Cardiac muscle cell (in vitro differentiated cells and primary cell): ENCODE results near the gene PTP4A2. TPM values are rescaled to one million over a fixed set of nuclear protein-coding genes. Genes with fewer than 3 reads are reported as not detected.
A peak's percentile ranks its signal among the peaks of the same experiment; 100 is the strongest.
"Not testable (repeated sequence)": the region's sequence is repeated elsewhere in the genome, so short reads cannot be mapped to it uniquely, and the experiment has no call there.

Source experiments
- DNase-seq, 2 donors: peaks; one replicate each; pipeline versions ENCODE4 v3.0.0 to v3.0.0-alpha.2; 2010 to 2017; ENCODE audit warnings: low read depth in 1 of 2, low spot score in 1 of 2
- H3K27ac ChIP-seq: fragments of 200-600 bp; sonication (generic); 2 replicates; pipeline ENCODE4 v1.5.1; 2016
- H3K27me3 ChIP-seq: fragments of 200-600 bp; sonication (generic); 2 replicates; pipeline ENCODE4 v1.6.0; 2016; ENCODE audit warnings: control low read depth
- H3K36me3 ChIP-seq: fragments of 200-600 bp; sonication (generic); 2 replicates; pipeline ENCODE4 v1.5.1; 2016; ENCODE audit warnings: control low read depth
- H3K4me1 ChIP-seq: fragments of 200-600 bp; sonication (generic); 2 replicates; pipeline ENCODE4 v1.8.1; 2017; ENCODE audit warnings: low read depth, mild to moderate bottlenecking, mixed run types
- H3K4me3 ChIP-seq: fragments of 200-600 bp; sonication (generic); 2 replicates; pipeline ENCODE4 v1.5.1; 2016; ENCODE audit warnings: mild to moderate bottlenecking
- H3K9me3 ChIP-seq: fragments of 200-600 bp; sonication (generic); 2 replicates; pipeline ENCODE4 v1.5.1; 2017; ENCODE audit warnings: low read depth, mild to moderate bottlenecking, control low read depth
- polyA plus RNA-seq: library from polyadenylated mRNA; unstranded; fragments of >200 nt; fragmentation: Nextera tagmentation; extraction: Ambion mirVana; gene quantifications from 2 replicates; pipeline ENCODE4 v1.2.1, GENCODE V29; 2016
- total RNA-seq: library from RNA; depleted of rRNA; stranded (reverse); fragments of >200 nt; gene quantifications from 2 replicates; pipeline ENCODE4 v1.2.3, GENCODE V29; 2016
- TF ChIP-seq, protein P1 (sequence below): IDR thresholded peaks from 2 replicates; pipeline ENCODE4 v1.5.1; 2012; ENCODE audit warnings: low read depth, mild to moderate bottlenecking, low read length

The PTP4A2 gene
- total and polyA plus RNA-seq, 2 experiments from 2014 or later, result 161 to 285 TPM

DNA sequence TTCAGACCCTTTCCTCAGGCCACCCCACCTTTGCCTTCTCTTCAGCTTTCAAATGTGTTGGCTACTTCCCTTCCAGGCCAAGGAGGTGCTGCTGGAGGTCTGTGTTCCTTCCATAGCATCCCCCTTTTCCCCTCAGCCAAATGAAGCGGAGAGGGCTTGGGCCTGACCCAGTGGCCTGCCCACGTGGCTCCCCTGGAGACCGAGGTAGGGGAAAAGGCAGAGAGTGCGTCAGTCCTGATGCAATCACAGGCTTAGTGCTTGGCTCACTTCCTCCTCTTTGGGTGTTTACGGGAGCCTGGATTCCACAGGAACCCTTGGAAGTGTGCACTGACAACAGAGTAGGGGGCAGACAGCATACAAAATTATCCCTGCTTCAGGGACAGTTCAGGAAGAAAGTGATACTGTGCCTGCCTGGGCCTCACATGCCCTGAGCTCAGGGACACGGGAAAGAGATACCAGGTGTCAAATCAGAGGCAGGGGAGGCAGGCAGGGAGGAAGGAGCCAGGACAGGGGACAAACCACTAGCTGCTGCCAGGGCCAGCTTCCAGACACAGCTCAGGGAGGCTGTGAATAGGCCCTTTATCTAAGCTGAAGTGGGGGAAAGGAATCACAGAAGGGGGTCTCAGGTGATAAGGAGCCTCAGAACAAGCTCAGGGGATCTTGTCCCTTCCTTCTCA is 16.6 kb upstream of the PTP4A2 start:
- peaks cover 32% of the 10 kb centered on the region for H3K4me1 ChIP-seq
- TF ChIP-seq, protein P1, sequence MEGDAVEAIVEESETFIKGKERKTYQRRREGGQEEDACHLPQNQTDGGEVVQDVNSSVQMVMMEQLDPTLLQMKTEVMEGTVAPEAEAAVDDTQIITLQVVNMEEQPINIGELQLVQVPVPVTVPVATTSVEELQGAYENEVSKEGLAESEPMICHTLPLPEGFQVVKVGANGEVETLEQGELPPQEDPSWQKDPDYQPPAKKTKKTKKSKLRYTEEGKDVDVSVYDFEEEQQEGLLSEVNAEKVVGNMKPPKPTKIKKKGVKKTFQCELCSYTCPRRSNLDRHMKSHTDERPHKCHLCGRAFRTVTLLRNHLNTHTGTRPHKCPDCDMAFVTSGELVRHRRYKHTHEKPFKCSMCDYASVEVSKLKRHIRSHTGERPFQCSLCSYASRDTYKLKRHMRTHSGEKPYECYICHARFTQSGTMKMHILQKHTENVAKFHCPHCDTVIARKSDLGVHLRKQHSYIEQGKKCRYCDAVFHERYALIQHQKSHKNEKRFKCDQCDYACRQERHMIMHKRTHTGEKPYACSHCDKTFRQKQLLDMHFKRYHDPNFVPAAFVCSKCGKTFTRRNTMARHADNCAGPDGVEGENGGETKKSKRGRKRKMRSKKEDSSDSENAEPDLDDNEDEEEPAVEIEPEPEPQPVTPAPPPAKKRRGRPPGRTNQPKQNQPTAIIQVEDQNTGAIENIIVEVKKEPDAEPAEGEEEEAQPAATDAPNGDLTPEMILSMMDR, result no peak
- peak overlapping the region; percentile 93 for H3K27ac ChIP-seq
- no peaks in the 10 kb centered on the region for H3K36me3 ChIP-seq
- peak in 1 of 2 donors; percentile 99 for DNase-seq
- no peaks in the 10 kb centered on the region for H3K9me3 ChIP-seq
- H3K27me3 ChIP-seq, result no peaks in the 10 kb centered on the region
- no peak overlapping the region for H3K4me3 ChIP-seq

GRCh38 chr1:31952825-31953220 is 14.7 kb upstream of the PTP4A2 start:
- DNase-seq, result no peak
- Histone ChIP-seq H3K36me3 (no peaks in the 10 kb centered on the region), H3K27ac (peak overlapping the region; percentile 21), H3K4me1 (peaks cover 30% of the 10 kb centered on the region), H3K9me3 (no peaks in the 10 kb centered on the region), H3K4me3 (no peak overlapping the region), H3K27me3 (no peaks in the 10 kb centered on the region)
- TF ChIP-seq, protein P1, result no peak

DNA sequence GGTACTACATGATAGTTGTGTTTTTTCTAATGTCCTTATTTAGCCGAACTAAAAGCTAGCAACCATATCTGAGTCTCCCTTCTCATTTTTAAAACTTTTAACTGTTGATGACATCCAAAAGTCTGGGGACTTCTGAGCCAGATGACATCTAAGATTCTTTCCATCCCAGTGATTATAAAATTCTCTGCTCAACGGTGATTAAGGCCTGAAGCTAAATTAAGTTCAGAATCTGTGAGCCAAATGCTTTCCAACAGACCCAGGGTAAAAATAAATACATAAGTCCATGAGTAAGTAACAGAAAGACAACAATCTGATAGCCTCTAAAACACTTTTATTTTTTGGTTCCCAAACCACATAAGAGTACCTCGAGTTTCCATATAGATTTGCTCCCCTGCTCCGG is 13.1 kb upstream of the PTP4A2 start:
- peaks cover 22% of the 10 kb centered on the region for H3K4me1 ChIP-seq
- no peaks in the 10 kb centered on the region for H3K27me3 ChIP-seq
- TF ChIP-seq, protein P1, result no peak
- H3K36me3 ChIP-seq, result no peaks in the 10 kb centered on the region
- H3K4me3 ChIP-seq, result no peak overlapping the region
- no peak for DNase-seq
- H3K27ac ChIP-seq, result no peak overlapping the region
- no peaks in the 10 kb centered on the region for H3K9me3 ChIP-seq

DNA sequence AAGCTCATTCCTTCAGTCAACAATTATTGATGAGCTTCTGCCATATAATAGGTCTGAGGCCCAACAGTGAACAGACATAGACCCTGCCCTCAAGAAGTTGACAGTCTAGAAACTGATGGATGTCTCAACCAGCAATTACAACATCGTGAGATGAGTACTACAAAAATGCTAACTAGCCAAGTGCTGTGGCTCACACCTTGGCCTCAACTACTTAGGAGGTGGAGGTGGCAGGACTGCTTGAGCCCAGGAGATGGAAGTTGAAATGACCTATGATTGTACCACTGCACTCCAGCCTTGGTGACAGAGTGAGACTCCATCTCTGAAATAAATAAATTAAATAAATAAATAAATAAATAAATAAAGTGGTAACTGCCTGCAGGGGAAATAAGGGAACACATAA is 11.7 kb upstream of the PTP4A2 start:
- Histone ChIP-seq H3K27me3 (no peaks in the 10 kb centered on the region), H3K4me1 (peaks cover 11% of the 10 kb centered on the region), H3K27ac (no peak overlapping the region), H3K9me3 (no peaks in the 10 kb centered on the region), H3K36me3 (no peaks in the 10 kb centered on the region), H3K4me3 (no peak overlapping the region)
- DNase-seq, result no peak
- TF ChIP-seq, protein P1, result no peak

GRCh38 chr1:31945677-31946076 is 7.5 kb upstream of the PTP4A2 start:
- H3K27ac ChIP-seq, result peak overlapping the region; percentile 93
- DNase-seq, H3K4me1 ChIP-seq: not testable (repeated sequence)

GRCh38 chr1:31944205-31945089 is 6.3 kb upstream of the PTP4A2 start:
- H3K4me3 ChIP-seq, result peak overlapping the region; percentile 19
- H3K36me3 ChIP-seq, result no peaks in the 10 kb centered on the region
- peak; percentile 93 to 98 for DNase-seq
- no peaks in the 10 kb centered on the region for H3K9me3 ChIP-seq
- no peaks in the 10 kb centered on the region for H3K27me3 ChIP-seq
- peaks cover 10% of the 10 kb centered on the region for H3K4me1 ChIP-seq
- TF ChIP-seq, protein P1, result no peak
- H3K27ac ChIP-seq, result peak overlapping the region; percentile 93

More at GRCh38 chr1:31945677-31946076, 7.5 kb upstream of the PTP4A2 start:
- H3K36me3 ChIP-seq, H3K9me3 ChIP-seq, H3K4me3 ChIP-seq, H3K27me3 ChIP-seq: not testable (repeated sequence)
